IMR-90 (cell line): ENCODE measurements around the gene UBE2L3.

Experiments used
- BHLHE40 ChIP-seq: fragments of 150-350 bp; IDR thresholded peaks from 2 replicates; pipeline ENCODE4 v1.6.1; 2016; ENCODE audit warnings: mild to moderate bottlenecking, low read depth, low read length
- CEBPB ChIP-seq: IDR thresholded peaks from 2 replicates; pipeline ENCODE4 v1.6.1; 2012; ENCODE audit warnings: low read depth, low read length, improper control_type of control experiment
- CTCF ChIP-seq: conservative IDR thresholded peaks from 2 replicates; pipeline ENCODE4 v1.5.1; 2012; ENCODE audit warnings: mild to moderate bottlenecking, low read depth, low read length, improper control_type of control experiment
- ELK1 ChIP-seq: fragments of 150-350 bp; IDR thresholded peaks from 2 replicates; pipeline ENCODE4 v1.6.1; 2016; ENCODE audit warnings: low read depth, mild to moderate bottlenecking, low read length, moderate library complexity, borderline replicate concordance
- MAFK ChIP-seq: IDR thresholded peaks from 2 replicates; pipeline ENCODE4 v1.6.1; 2012; ENCODE audit warnings: low read depth, low read length, improper control_type of control experiment
- MXI1 ChIP-seq: IDR thresholded peaks from 2 replicates; pipeline ENCODE4 v1.6.1; 2012; ENCODE audit warnings: low read depth, mild to moderate bottlenecking, low read length, moderate library complexity, borderline replicate concordance
- POLR2A ChIP-seq: IDR thresholded peaks from 2 replicates; pipeline ENCODE4 v1.6.1; 2012; ENCODE audit warnings: mild to moderate bottlenecking, low read depth, low read length
- RAD21 ChIP-seq: IDR thresholded peaks from 2 replicates; pipeline ENCODE4 v1.6.1; 2012; ENCODE audit warnings: low read length, improper control_type of control experiment
- RCOR1 ChIP-seq: IDR thresholded peaks from 2 replicates; pipeline ENCODE4 v1.6.1; 2012; ENCODE audit warnings: mild to moderate bottlenecking, low read length, improper control_type of control experiment; ENCODE audit not compliant: insufficient replicate concordance
- RFX5 ChIP-seq: IDR thresholded peaks from 2 replicates; pipeline ENCODE4 v1.8.0; 2012; ENCODE audit warnings: low read depth, mild to moderate bottlenecking, low read length, moderate library complexity
- SMC3 ChIP-seq: fragments of 150-350 bp; IDR thresholded peaks from 2 replicates; pipeline ENCODE4 v1.6.1; 2016; ENCODE audit warnings: low read depth, mild to moderate bottlenecking, antibody characterized with exemption, low read length, moderate library complexity
- TF ChIP-seq, protein P1 (sequence below): fragments of 150-350 bp; IDR thresholded peaks from 2 replicates; pipeline ENCODE4 v1.6.1; 2017; ENCODE audit warnings: mild to moderate bottlenecking, antibody characterized with exemption, low read length, low read depth

GRCh38 chr22:21650280-21650679 is 82.8 kb downstream of the UBE2L3 start:
- TF ChIP-seq ELK1 (no peak), POLR2A (no peak), CTCF (no peak), MXI1 (no peak), MAFK (no peak), RAD21 (no peak), SMC3 (no peak), CEBPB (no peak), RFX5 (no peak), BHLHE40 (no peak), RCOR1 (no peak)
- TF ChIP-seq, protein P1, sequence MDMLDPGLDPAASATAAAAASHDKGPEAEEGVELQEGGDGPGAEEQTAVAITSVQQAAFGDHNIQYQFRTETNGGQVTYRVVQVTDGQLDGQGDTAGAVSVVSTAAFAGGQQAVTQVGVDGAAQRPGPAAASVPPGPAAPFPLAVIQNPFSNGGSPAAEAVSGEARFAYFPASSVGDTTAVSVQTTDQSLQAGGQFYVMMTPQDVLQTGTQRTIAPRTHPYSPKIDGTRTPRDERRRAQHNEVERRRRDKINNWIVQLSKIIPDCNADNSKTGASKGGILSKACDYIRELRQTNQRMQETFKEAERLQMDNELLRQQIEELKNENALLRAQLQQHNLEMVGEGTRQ: no peak
